Esophagus muscularis mucosa (tissue), 4 donors: ENCODE results near the gene C9orf85.

ENCODE experiments used
- CTCF ChIP-seq, 3 experiments: fragments of 200-600 bp in 2 of 3; fragments of 450-650 bp in 1 of 3; sonication (generic) in 2 of 3; IDR thresholded peaks; one replicate each; pipeline ENCODE4 v1.5.1; 2017 to 2019; ENCODE audit warnings: antibody characterized with exemption in 3 of 3, mild to moderate bottlenecking in 2 of 3, moderate library complexity in 1 of 3
- EP300 ChIP-seq: sonication (generic); formaldehyde crosslinking; IDR thresholded peaks from one replicate; pipeline ENCODE4 v1.6.1; 2017; ENCODE audit warnings: antibody characterized with exemption
- POLR2A ChIP-seq: fragments of 450-650 bp; IDR thresholded peaks from one replicate; pipeline ENCODE4 v1.6.1; 2017; ENCODE audit warnings: antibody characterized with exemption, moderate library complexity, mild to moderate bottlenecking, low read depth
- POLR2AphosphoS5 ChIP-seq, 2 donors: sonication (generic); formaldehyde crosslinking; IDR thresholded peaks; one replicate each; pipeline ENCODE4 v1.6.1; 2017; ENCODE audit warnings: antibody characterized with exemption in 2 of 2

DNA sequence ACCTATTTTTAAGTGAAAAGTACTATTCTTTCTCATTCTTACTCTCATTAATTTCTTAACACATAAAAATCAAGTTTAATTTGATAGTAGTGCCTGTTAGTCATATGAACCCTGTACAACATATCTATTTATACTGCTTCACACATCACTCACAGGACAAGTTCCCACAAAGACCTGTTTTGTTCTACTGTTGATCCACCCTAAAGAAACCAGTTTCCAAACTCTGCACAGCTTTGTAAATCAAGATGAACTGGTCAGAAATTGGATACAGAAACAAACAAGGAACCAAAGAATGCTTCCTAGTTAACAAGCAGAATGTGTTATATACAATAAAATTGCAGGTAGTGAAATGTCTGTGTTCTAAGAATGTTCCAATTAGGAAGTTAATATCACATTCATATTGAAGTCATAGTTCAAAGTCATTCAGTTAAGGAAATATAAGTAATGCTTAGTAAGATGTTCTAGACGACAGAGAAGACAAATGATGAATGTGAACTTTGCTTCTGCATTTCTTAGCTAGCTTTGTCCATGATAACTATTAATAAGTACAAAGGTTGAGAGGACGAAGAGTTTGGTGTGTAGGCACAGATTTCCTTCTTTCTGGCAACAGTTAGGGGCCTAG, 33.4 kb downstream of the C9orf85 start:
- TF ChIP-seq EP300 (no peak), CTCF (IDR thresholded peaks at IDR 0.05) (no peak), POLR2A (no peak), POLR2AphosphoS5 (IDR thresholded peaks at IDR 0.05) (no peak)
